Naive B cell (primary cell): Measurements from ENCODE around the gene ELMO1. TPM values are rescaled to one million over a fixed set of nuclear protein-coding genes. Genes with fewer than 3 reads are reported as not detected.

ENCODE experiments used
- ATAC-seq, 2 donors: fragments of 150-1000 bp; cut with Tn5 transposase; 2 replicates each; pipeline ENCODE4 v1.10.0; 2021; ENCODE audit warnings: low read depth in 2 of 2, mild to moderate bottlenecking in 2 of 2, moderate library complexity in 2 of 2
- DNase-seq: peaks from one replicate; pipeline ENCODE4 v3.0.0; 2022
- H3K27ac Mint-ChIP-seq, 6 donors: one replicate each; pipeline ENCODE4 v1.8.0; 2020 to 2022; ENCODE audit warnings: mild to moderate bottlenecking in 6 of 6, mixed read lengths in 6 of 6, moderate library complexity in 5 of 6, inconsistent platforms in 2 of 6
- H3K27me3 Mint-ChIP-seq, 3 donors: one replicate each; pipeline ENCODE4 v1.8.0; 2021 to 2022; ENCODE audit warnings: mixed read lengths in 3 of 3, mild to moderate bottlenecking in 1 of 3
- H3K36me3 Mint-ChIP-seq, 2 donors: one replicate each; pipeline ENCODE4 v1.8.0; 2020 to 2022; ENCODE audit warnings: mixed read lengths in 2 of 2, inconsistent platforms in 1 of 2, mild to moderate bottlenecking in 1 of 2
- H3K4me1 Mint-ChIP-seq, 3 donors: one replicate each; pipeline ENCODE4 v1.8.0; 2020 to 2022; ENCODE audit warnings: mixed read lengths in 3 of 3, inconsistent platforms in 1 of 3, mild to moderate bottlenecking in 1 of 3, moderate library complexity in 1 of 3
- H3K4me3 Mint-ChIP-seq, 8 donors: one replicate each; pipeline ENCODE4 v1.8.0; 2020 to 2022; ENCODE audit warnings: mild to moderate bottlenecking in 8 of 8, mixed read lengths in 8 of 8, moderate library complexity in 8 of 8, inconsistent platforms in 2 of 8
- H3K9me3 Mint-ChIP-seq, 7 donors: one replicate each; pipeline ENCODE4 v1.8.0; 2020 to 2022; ENCODE audit warnings: mixed read lengths in 7 of 7, mild to moderate bottlenecking in 5 of 7, inconsistent platforms in 2 of 7, moderate library complexity in 1 of 7
- polyA plus RNA-seq, 6 donors: library from polyadenylated mRNA; unstranded; fragments of 300-500 nt; fragmentation: Illumina TruSeq; gene quantifications; one replicate each; pipeline ENCODE4 v1.2.3, GENCODE V29; 2021; ENCODE audit warnings: low read depth in 6 of 6

Gene ELMO1
- polyA plus RNA-seq, 6 donors from 2014 or later = 42.8 to 69.9 (median 59.5) TPM

GRCh38 chr7:37085600-37085999 is 363.1 kb downstream of the ELMO1 start:
- H3K27ac Mint-ChIP-seq = peak overlapping the region in 1 of 6 donors; percentile 41
- no peak for DNase-seq
- peaks cover 19 to 30% (median 21%) of the 10 kb centered on the region in 3 donors for H3K4me1 Mint-ChIP-seq
- H3K36me3 Mint-ChIP-seq = peaks cover 18 to 34% of the 10 kb centered on the region in 2 donors
- peak overlapping the region in 1 of 8 donors; percentile 32 for H3K4me3 Mint-ChIP-seq
- H3K27me3 Mint-ChIP-seq = no peaks in the 10 kb centered on the region
- no peak for ATAC-seq
- no peaks in the 10 kb centered on the region for H3K9me3 Mint-ChIP-seq

GRCh38 chr7:37084303-37084702 is 364.4 kb downstream of the ELMO1 start:
- H3K27ac Mint-ChIP-seq = peak overlapping the region in 1 of 6 donors; percentile 16
- no peak for ATAC-seq
- H3K27me3 Mint-ChIP-seq = no peaks in the 10 kb centered on the region
- H3K36me3 Mint-ChIP-seq = peaks cover 15 to 30% of the 10 kb centered on the region in 2 donors
- H3K4me1 Mint-ChIP-seq = peaks cover 24 to 31% (median 25%) of the 10 kb centered on the region in 3 donors
- H3K4me3 Mint-ChIP-seq = no peak overlapping the region
- DNase-seq = no peak
- no peaks in the 10 kb centered on the region for H3K9me3 Mint-ChIP-seq

GRCh38 chr7:37083311-37084096 is 365.2 kb downstream of the ELMO1 start:
- ATAC-seq (no peak), DNase-seq (no peak)
- Mint-ChIP-seq H3K27me3 (no peaks in the 10 kb centered on the region), H3K36me3 (peaks cover 15 to 26% of the 10 kb centered on the region in 2 donors), H3K4me3 (no peak overlapping the region), H3K9me3 (no peaks in the 10 kb centered on the region), H3K27ac (peak overlapping the region in 1 of 6 donors; percentile 73), H3K4me1 (peaks cover 25 to 31% (median 25%) of the 10 kb centered on the region in 3 donors)

GRCh38 chr7:37081436-37081835 is 367.2 kb downstream of the ELMO1 start:
- Mint-ChIP-seq H3K27me3 (no peaks in the 10 kb centered on the region), H3K9me3 (no peaks in the 10 kb centered on the region), H3K36me3 (peaks cover 25 to 28% of the 10 kb centered on the region in 2 donors), H3K4me3 (no peak overlapping the region), H3K4me1 (peaks cover 25 to 31% (median 25%) of the 10 kb centered on the region in 3 donors), H3K27ac (peak overlapping the region in 3 of 6 donors; percentile 8 to 73 (median 27))
- no peak for DNase-seq
- ATAC-seq = no peak

GRCh38 chr7:37079420-37079819 is 369.2 kb downstream of the ELMO1 start:
- DNase-seq = no peak
- no peak overlapping the region for H3K4me3 Mint-ChIP-seq
- H3K4me1 Mint-ChIP-seq = peaks cover 19 to 26% (median 19%) of the 10 kb centered on the region in 3 donors
- H3K36me3 Mint-ChIP-seq = peaks cover 20% of the 10 kb centered on the region in 2 donors
- no peaks in the 10 kb centered on the region for H3K27me3 Mint-ChIP-seq
- ATAC-seq = no peak
- H3K9me3 Mint-ChIP-seq = no peaks in the 10 kb centered on the region
- H3K27ac Mint-ChIP-seq = no peak overlapping the region

GRCh38 chr7:37076668-37077067 is 372.0 kb downstream of the ELMO1 start:
- H3K27ac Mint-ChIP-seq = peak overlapping the region in 2 of 6 donors; percentile 20 to 78

GRCh38 chr7:37074370-37074769 is 374.3 kb downstream of the ELMO1 start:
- Mint-ChIP-seq H3K9me3 (no peaks in the 10 kb centered on the region), H3K27me3 (no peaks in the 10 kb centered on the region), H3K27ac (peak overlapping the region in 1 of 6 donors; percentile 82), H3K4me3 (no peak overlapping the region), H3K4me1 (peaks cover 0 to 8% (median 4%) of the 10 kb centered on the region in 3 donors), H3K36me3 (peaks cover 12 to 22% of the 10 kb centered on the region in 2 donors)
- ATAC-seq = no peak
- DNase-seq = no peak

More at GRCh38 chr7:37076668-37077067, 372.0 kb downstream of the ELMO1 start:
- ATAC-seq (no peak), DNase-seq (no peak)
- Mint-ChIP-seq H3K27me3 (no peaks in the 10 kb centered on the region), H3K9me3 (no peaks in the 10 kb centered on the region), H3K4me3 (no peak overlapping the region), H3K36me3 (peaks cover 13 to 20% of the 10 kb centered on the region in 2 donors), H3K4me1 (peaks cover 7 to 15% (median 13%) of the 10 kb centered on the region in 3 donors)

- H3K27ac Mint-ChIP-seq = no peak overlapping the region
- no peak overlapping the region for H3K4me3 Mint-ChIP-seq
- no peaks in the 10 kb centered on the region for H3K27me3 Mint-ChIP-seq
- H3K36me3 Mint-ChIP-seq = peaks cover 0 to 12% of the 10 kb centered on the region in 2 donors
- ATAC-seq = no peak
- H3K4me1 Mint-ChIP-seq = peaks cover 0 to 13% (median 7%) of the 10 kb centered on the region in 3 donors
- H3K9me3 Mint-ChIP-seq = no peaks in the 10 kb centered on the region
- DNase-seq = no peak
Measured at GRCh38 chr7:37071124-37071523, 377.5 kb downstream of the ELMO1 start.

GRCh38 chr7:37070471-37070870 is 378.2 kb downstream of the ELMO1 start:
- Mint-ChIP-seq H3K27me3 (no peaks in the 10 kb centered on the region), H3K27ac (peak overlapping the region in 2 of 6 donors; percentile 46 to 74), H3K4me3 (no peak overlapping the region), H3K4me1 (peaks cover 3 to 20% (median 12%) of the 10 kb centered on the region in 3 donors), H3K9me3 (peaks cover 0 to under 1% (median 0%) of the 10 kb centered on the region in 7 donors), H3K36me3 (peaks cover 4 to 18% of the 10 kb centered on the region in 2 donors)
- ATAC-seq (no peak), DNase-seq (no peak)

- H3K4me1 Mint-ChIP-seq = peaks cover 3 to 24% (median 16%) of the 10 kb centered on the region in 3 donors
- no peak for DNase-seq
- no peaks in the 10 kb centered on the region for H3K27me3 Mint-ChIP-seq
- peaks cover 8 to 21% of the 10 kb centered on the region in 2 donors for H3K36me3 Mint-ChIP-seq
- H3K9me3 Mint-ChIP-seq = peaks cover 0 to 5% (median 0%) of the 10 kb centered on the region in 7 donors
- no peak for ATAC-seq
- peak overlapping the region in 2 of 6 donors; percentile 36 to 45 for H3K27ac Mint-ChIP-seq
- no peak overlapping the region for H3K4me3 Mint-ChIP-seq
Measured at GRCh38 chr7:37070031-37070430, 378.6 kb downstream of the ELMO1 start.

GRCh38 chr7:37069336-37069735 is 379.3 kb downstream of the ELMO1 start:
- DNase-seq (no peak), ATAC-seq (no peak)
- Mint-ChIP-seq H3K27me3 (no peaks in the 10 kb centered on the region), H3K4me3 (no peak overlapping the region), H3K36me3 (peaks cover 12 to 21% of the 10 kb centered on the region in 2 donors), H3K4me1 (peaks cover 3 to 30% (median 20%) of the 10 kb centered on the region in 3 donors), H3K9me3 (peaks cover 0 to 5% (median 0%) of the 10 kb centered on the region in 7 donors), H3K27ac (peak overlapping the region in 1 of 6 donors; percentile 12)

- Mint-ChIP-seq H3K27ac (peak overlapping the region in 2 of 6 donors; percentile 6 to 12), H3K4me3 (no peak overlapping the region), H3K9me3 (peaks cover 0 to 5% (median 0%) of the 10 kb centered on the region in 7 donors), H3K4me1 (peaks cover 3 to 30% (median 23%) of the 10 kb centered on the region in 3 donors), H3K36me3 (peaks cover 12 to 21% of the 10 kb centered on the region in 2 donors), H3K27me3 (no peaks in the 10 kb centered on the region)
- DNase-seq (no peak), ATAC-seq (no peak)
Measured at GRCh38 chr7:37068902-37069301, 379.8 kb downstream of the ELMO1 start.

- ATAC-seq = no peak
- peaks cover 12 to 21% of the 10 kb centered on the region in 2 donors for H3K36me3 Mint-ChIP-seq
- H3K4me3 Mint-ChIP-seq = no peak overlapping the region
- H3K9me3 Mint-ChIP-seq = peaks cover 0 to 5% (median 0%) of the 10 kb centered on the region in 7 donors
- no peak for DNase-seq
- H3K27me3 Mint-ChIP-seq = no peaks in the 10 kb centered on the region
- peaks cover 7 to 30% (median 28%) of the 10 kb centered on the region in 3 donors for H3K4me1 Mint-ChIP-seq
- H3K27ac Mint-ChIP-seq = no peak overlapping the region
Measured at GRCh38 chr7:37068038-37068437, 380.6 kb downstream of the ELMO1 start.
